H9 (cell line): ENCODE data around the gene OSBPL9. TPM values are rescaled to one million over a fixed set of nuclear protein-coding genes. Genes with fewer than 3 reads are reported as not detected.
"Not testable (repeated sequence)": the region's sequence is repeated elsewhere in the genome, so short reads cannot be mapped to it uniquely, and the experiment has no call there.

Source experiments
- DNase-seq: peaks from one replicate; pipeline ENCODE4 v3.0.0-alpha.2; 2017
- H2AFZ ChIP-seq: one replicate; pipeline ENCODE4 v1.6.1; 2013; ENCODE audit warnings: mild to moderate bottlenecking, low read length, control low read depth, moderate library complexity
- H2AK5ac ChIP-seq: 2 replicates; pipeline ENCODE4 v1.6.1; 2013; ENCODE audit warnings: low read length, control low read depth, mixed read lengths; ENCODE audit not compliant: insufficient read length
- H2BK120ac ChIP-seq: one replicate; pipeline ENCODE4 v1.6.1; 2013; ENCODE audit warnings: low read depth, mild to moderate bottlenecking, low read length, control low read depth, inconsistent platforms; ENCODE audit not compliant: poor library complexity, severe bottlenecking
- H2BK12ac ChIP-seq: 2 replicates; pipeline ENCODE4 v1.6.1; 2013; ENCODE audit warnings: low read length, control low read depth, mixed read lengths, low read depth; ENCODE audit not compliant: insufficient read length
- H2BK15ac ChIP-seq: 2 replicates; pipeline ENCODE4 v1.6.1; 2013; ENCODE audit warnings: low read depth, low read length, control low read depth
- H2BK20ac ChIP-seq: one replicate; pipeline ENCODE4 v1.6.1; 2013; ENCODE audit warnings: low read depth, mild to moderate bottlenecking, low read length, control low read depth, inconsistent platforms; ENCODE audit not compliant: poor library complexity, severe bottlenecking
- H2BK5ac ChIP-seq: 2 replicates; pipeline ENCODE4 v1.6.1; 2013; ENCODE audit warnings: low read length, control low read depth, mixed read lengths; ENCODE audit not compliant: insufficient read length
- H3K14ac ChIP-seq: 2 replicates; pipeline ENCODE4 v1.6.1; 2013; ENCODE audit warnings: low read length, control low read depth; ENCODE audit not compliant: insufficient read depth
- H3K18ac ChIP-seq: 2 replicates; pipeline ENCODE4 v1.6.1; 2013; ENCODE audit warnings: low read depth, mild to moderate bottlenecking, mixed read lengths, low read length, control low read depth; ENCODE audit not compliant: insufficient read length
- H3K23ac ChIP-seq: 2 replicates; pipeline ENCODE4 v1.6.1; 2013; ENCODE audit warnings: low read length, control low read depth, mixed read lengths, low read depth; ENCODE audit not compliant: insufficient read length
- H3K23me2 ChIP-seq: 2 replicates; pipeline ENCODE4 v1.6.1; 2013; ENCODE audit warnings: low read depth, mild to moderate bottlenecking, mixed read lengths, low read length, control low read depth; ENCODE audit not compliant: insufficient read length, poor library complexity, severe bottlenecking
- H3K27ac ChIP-seq: 2 replicates; pipeline ENCODE4 v1.5.1; 2013; ENCODE audit warnings: low read length, control low read depth, mixed read lengths, low read depth; ENCODE audit not compliant: insufficient read length
- H3K27me3 ChIP-seq: 2 replicates; pipeline ENCODE4 v1.6.1; 2013; ENCODE audit warnings: low read length, control low read depth, inconsistent platforms; ENCODE audit not compliant: insufficient read depth
- H3K4ac ChIP-seq: 2 replicates; pipeline ENCODE4 v1.6.1; 2013; ENCODE audit warnings: low read depth, mild to moderate bottlenecking, control low read depth, inconsistent platforms, low read length, moderate library complexity
- H3K4me1 ChIP-seq: 2 replicates; pipeline ENCODE4 v1.6.1; 2013; ENCODE audit warnings: low read length, control low read depth, inconsistent platforms; ENCODE audit not compliant: insufficient read depth
- H3K4me2 ChIP-seq: 2 replicates; pipeline ENCODE4 v1.6.1; 2013; ENCODE audit warnings: low read length, control low read depth, mixed read lengths; ENCODE audit not compliant: insufficient read length, insufficient read depth
- H3K56ac ChIP-seq: 2 replicates; pipeline ENCODE4 v1.6.1; 2013; ENCODE audit warnings: low read depth, mild to moderate bottlenecking, mixed read lengths, low read length, control low read depth; ENCODE audit not compliant: insufficient read length
- H3K79me1 ChIP-seq: 2 replicates; pipeline ENCODE4 v1.6.1; 2013; ENCODE audit warnings: low read depth, mild to moderate bottlenecking, moderate library complexity, low read length, control low read depth, inconsistent platforms; ENCODE audit not compliant: insufficient read depth, poor library complexity, severe bottlenecking
- H3K79me2 ChIP-seq: 2 replicates; pipeline ENCODE4 v1.6.1; 2013; ENCODE audit warnings: low read length, control low read depth, inconsistent platforms; ENCODE audit not compliant: insufficient read depth
- H3K9ac ChIP-seq: 2 replicates; pipeline ENCODE4 v1.6.1; 2013; ENCODE audit warnings: low read length, control low read depth, mixed read lengths; ENCODE audit not compliant: insufficient read length; ENCODE audit errors: extremely low read depth
- H3K9me3 ChIP-seq: one replicate; pipeline ENCODE4 v1.6.1; 2013; ENCODE audit warnings: low read depth, low read length, inconsistent platforms; ENCODE audit not compliant: control insufficient read depth
- H3T11ph ChIP-seq: one replicate; pipeline ENCODE4 v1.6.1; 2013; ENCODE audit warnings: mild to moderate bottlenecking, low read length, control low read depth, inconsistent platforms
- H4K20me1 ChIP-seq: one replicate; pipeline ENCODE4 v1.6.1; 2013; ENCODE audit not compliant: control insufficient read depth, insufficient read length, insufficient read depth
- H4K5ac ChIP-seq: 2 replicates; pipeline ENCODE4 v1.6.1; 2013; ENCODE audit warnings: low read depth, mild to moderate bottlenecking, mixed read lengths, low read length, control low read depth; ENCODE audit not compliant: insufficient read length
- H4K8ac ChIP-seq: replicated peaks from 2 replicates; pipeline ENCODE4 v1.6.1; 2013; ENCODE audit warnings: low read length, control low read depth, mixed read lengths, low read depth; ENCODE audit not compliant: insufficient read length
- H4K91ac ChIP-seq: 2 replicates; pipeline ENCODE4 v1.6.1; 2013; ENCODE audit warnings: low read depth, mild to moderate bottlenecking, moderate library complexity, mixed read lengths, low read length, control low read depth; ENCODE audit not compliant: insufficient read length
- H3K27ac Mint-ChIP-seq, 3 experiments: 2 replicates in 2 of 3; 3 replicates in 1 of 3; pipeline ENCODE4 v1.8.0; 2020 to 2021; ENCODE audit warnings: mixed read lengths in 3 of 3, mild to moderate bottlenecking in 1 of 3, moderate library complexity in 1 of 3
- H3K27me3 Mint-ChIP-seq: 2 replicates; pipeline ENCODE4 v1.8.0; 2021; ENCODE audit warnings: low read depth, mild to moderate bottlenecking, moderate library complexity, mixed read lengths
- H3K36me3 Mint-ChIP-seq, 3 experiments: 2 replicates in 2 of 3; 3 replicates in 1 of 3; pipeline ENCODE4 v1.8.0; 2020 to 2021; ENCODE audit warnings: low read depth in 3 of 3, mixed read lengths in 3 of 3; ENCODE audit not compliant: insufficient read depth in 1 of 3
- H3K4me1 Mint-ChIP-seq, 2 experiments: 2 replicates each; pipeline ENCODE4 v1.8.0; 2020; ENCODE audit warnings: mixed read lengths in 2 of 2
- H3K4me3 Mint-ChIP-seq, 2 experiments: 2 replicates in 1 of 2; 3 replicates in 1 of 2; pipeline ENCODE4 v1.8.0; 2020 to 2021; ENCODE audit warnings: mild to moderate bottlenecking in 2 of 2, mixed read lengths in 2 of 2, moderate library complexity in 1 of 2
- H3K9me3 Mint-ChIP-seq, 2 experiments: 2 replicates in 1 of 2; 3 replicates in 1 of 2; pipeline ENCODE4 v1.8.0; 2020; ENCODE audit warnings: mild to moderate bottlenecking in 2 of 2, mixed read lengths in 2 of 2, moderate library complexity in 1 of 2
- WGBS: extraction: QIAGEN DNeasy Blood & Tissue Kit; methylation state at CpG from one replicate; pipeline ENCODE4 v1.1.7; 2013; ENCODE audit warnings: missing lambda C conversion rate, low lambda C conversion rate, mixed read lengths; ENCODE audit not compliant: insufficient read length; ENCODE audit errors: extremely low coverage; 5-methylcytosine and 5-hydroxymethylcytosine counted together
- total RNA-seq: library from RNA; stranded (reverse); gene quantifications from 2 replicates; pipeline ENCODE4 v1.2.1, GENCODE V29; 2021

The OSBPL9 gene
- total RNA-seq, 1 experiment from 2014 or later, result 76.7 TPM

- no CpG with 5 or more reads among the region's 2 CpGs for WGBS
- H3K56ac ChIP-seq, H3K4me1 Mint-ChIP-seq, H3K4me2 ChIP-seq, H3K4ac ChIP-seq, H3K36me3 Mint-ChIP-seq, H4K91ac ChIP-seq, H3K27ac ChIP-seq, H3K23ac ChIP-seq, H3K9me3 ChIP-seq, H2AFZ ChIP-seq, H3K9me3 Mint-ChIP-seq, H2BK12ac ChIP-seq, H3K14ac ChIP-seq, H3K27me3 ChIP-seq, H2BK5ac ChIP-seq, H2BK20ac ChIP-seq, H3K27me3 Mint-ChIP-seq, H3K4me3 Mint-ChIP-seq, H3K23me2 ChIP-seq, H3K79me1 ChIP-seq, H3K4me1 ChIP-seq, H4K8ac ChIP-seq, H4K5ac ChIP-seq, H3K27ac Mint-ChIP-seq, H3T11ph ChIP-seq, H2BK120ac ChIP-seq, H4K20me1 ChIP-seq, H3K79me2 ChIP-seq, H3K18ac ChIP-seq, H2AK5ac ChIP-seq, H2BK15ac ChIP-seq, H3K9ac ChIP-seq, DNase-seq: not testable (repeated sequence)
These were observed 85.3 kb downstream of the OSBPL9 start for GRCh38 chr1:51702220-51702619.
